Activated B cell treated with CpG ODN at 0.5 μM for 24 hours (primary cell): ENCODE measurements around the gene ATP2B2. TPM values are rescaled to one million over a fixed set of nuclear protein-coding genes. Genes with fewer than 3 reads are reported as not detected.

Experiments
- ATAC-seq: fragments of 200-7000 bp; cut with Tn5 transposase; one replicate; pipeline ENCODE4 v1.10.0; 2021; ENCODE audit warnings: low read depth, mild to moderate bottlenecking, moderate library complexity
- CTCF ChIA-PET: fragments of 350-600 bp; sonication (Branson Sonifier 250); formaldehyde crosslinking; loops from one replicate; lab custom pipeline; 2021; ENCODE audit warnings: antibody characterized with exemption; lab: Charles Lee
- POLR2A ChIA-PET: fragments of 350-600 bp; sonication (Branson Sonifier 250); formaldehyde crosslinking; loops from one replicate; lab custom pipeline; 2021; ENCODE audit warnings: antibody characterized with exemption; lab: Charles Lee
- DNase-seq: peaks from one replicate; pipeline ENCODE4 v3.0.0; 2022
- H3K27ac Mint-ChIP-seq: one replicate; pipeline ENCODE4 v1.8.0; 2020; ENCODE audit warnings: mixed read lengths
- H3K27me3 Mint-ChIP-seq: one replicate; pipeline ENCODE4 v1.8.0; 2021; ENCODE audit warnings: mixed read lengths
- H3K36me3 Mint-ChIP-seq: one replicate; pipeline ENCODE4 v1.8.0; 2021; ENCODE audit warnings: low read depth, mixed read lengths
- H3K4me1 Mint-ChIP-seq: one replicate; pipeline ENCODE4 v1.8.0; 2021; ENCODE audit warnings: mixed read lengths
- H3K4me3 Mint-ChIP-seq: one replicate; pipeline ENCODE4 v1.8.0; 2020; ENCODE audit warnings: mild to moderate bottlenecking, mixed read lengths
- H3K9me3 Mint-ChIP-seq: one replicate; pipeline ENCODE4 v1.8.0; 2020; ENCODE audit warnings: mixed read lengths
- CTCF ChIP-seq: fragments of 200-600 bp; IDR thresholded peaks from one replicate; pipeline ENCODE4 v1.8.0; 2022; ENCODE audit warnings: antibody characterized with exemption, mild to moderate bottlenecking
- intact Hi-C: fragments of 100-400 bp; cut with micrococcal nuclease; formaldehyde crosslinking; loops from one replicate; pipeline ENCODE4 v1.15.1; 2024
- total RNA-seq: library from RNA; stranded (reverse); gene quantifications from 2 replicates; pipeline ENCODE4 v1.2.3, GENCODE V29; 2022

The ATP2B2 gene
- total RNA-seq, 1 donor from 2014 or later, result not detected

- Mint-ChIP-seq H3K4me3 (no peak overlapping the region), H3K27me3 (peaks cover 5% of the 10 kb centered on the region), H3K36me3 (no peaks in the 10 kb centered on the region), H3K9me3 (no peaks in the 10 kb centered on the region), H3K27ac (no peak overlapping the region), H3K4me1 (no peaks in the 10 kb centered on the region)
- intact Hi-C loops, result no loop called here
- TF ChIP-seq CTCF, result no peak
- ATAC-seq (no peak), DNase-seq (no peak)
- CTCF ChIA-PET, result no interaction called here
- POLR2A ChIA-PET, result no interaction called here
Observed at GRCh38 chr3:10410383-10411002, 94.9 kb downstream of the ATP2B2 start.

GRCh38 chr3:10408680-10409079, 96.7 kb downstream of the ATP2B2 start:
- H3K4me1 Mint-ChIP-seq, result no peaks in the 10 kb centered on the region
- H3K4me3 Mint-ChIP-seq, result no peak overlapping the region
- H3K9me3 Mint-ChIP-seq, result no peaks in the 10 kb centered on the region
- no peaks in the 10 kb centered on the region for H3K36me3 Mint-ChIP-seq
- no peak for TF ChIP-seq CTCF
- intact Hi-C loops, result no loop called here
- H3K27me3 Mint-ChIP-seq, result no peaks in the 10 kb centered on the region
- POLR2A ChIA-PET, result no interaction called here
- CTCF ChIA-PET, result no interaction called here
- DNase-seq (no peak), ATAC-seq (no peak)
- no peak overlapping the region for H3K27ac Mint-ChIP-seq

- H3K4me3 Mint-ChIP-seq, result no peak overlapping the region
- TF ChIP-seq CTCF, result no peak
- no peaks in the 10 kb centered on the region for H3K4me1 Mint-ChIP-seq
- H3K36me3 Mint-ChIP-seq, result no peaks in the 10 kb centered on the region
- ChIA-PET POLR2A (no interaction called here), CTCF (no interaction called here)
- H3K27ac Mint-ChIP-seq, result no peak overlapping the region
- H3K27me3 Mint-ChIP-seq, result no peaks in the 10 kb centered on the region
- ATAC-seq (no peak), DNase-seq (no peak)
- H3K9me3 Mint-ChIP-seq, result no peaks in the 10 kb centered on the region
- intact Hi-C loops, result no loop called here
Observed at GRCh38 chr3:10407361-10407760, 98.0 kb downstream of the ATP2B2 start.

- Mint-ChIP-seq H3K27ac (no peak overlapping the region), H3K27me3 (no peaks in the 10 kb centered on the region), H3K9me3 (no peaks in the 10 kb centered on the region), H3K36me3 (no peaks in the 10 kb centered on the region), H3K4me1 (no peaks in the 10 kb centered on the region), H3K4me3 (no peak overlapping the region)
- DNase-seq, result no peak
- ChIA-PET CTCF (interaction anchor here (0.8 kb wide), 1 partner anchor 62 kb away, joined by 3 read pairs; no protein-coding TSS in a partner anchor), POLR2A (no interaction called here)
- TF ChIP-seq CTCF, result no peak
- no peak for ATAC-seq
- intact Hi-C loops, result no loop called here
Observed at GRCh38 chr3:10406414-10406813, 99.0 kb downstream of the ATP2B2 start.

GRCh38 chr3:10405816-10406215, 99.6 kb downstream of the ATP2B2 start:
- ChIA-PET CTCF (interaction anchor here (0.8 kb wide), 1 partner anchor 62 kb away, joined by 3 read pairs; no protein-coding TSS in a partner anchor), POLR2A (interaction anchor here (0.5 kb wide), 1 partner anchor 431 kb away, joined by 3 read pairs; no protein-coding TSS in a partner anchor)
- Mint-ChIP-seq H3K27ac (no peak overlapping the region), H3K27me3 (no peaks in the 10 kb centered on the region), H3K9me3 (no peaks in the 10 kb centered on the region), H3K4me1 (no peaks in the 10 kb centered on the region), H3K36me3 (no peaks in the 10 kb centered on the region), H3K4me3 (no peak overlapping the region)
- intact Hi-C loops, result no loop called here
- DNase-seq, result no peak
- no peak for ATAC-seq
- TF ChIP-seq CTCF, result no peak
